ENCODE measurements around the gene MUC12. TPM values are rescaled to one million over a fixed set of nuclear protein-coding genes. Genes with fewer than 3 reads are reported as not detected.
"Not testable (repeated sequence)": the region's sequence is repeated elsewhere in the genome, so short reads cannot be mapped to it uniquely, and the experiment has no call there.

Gene MUC12, protein sequence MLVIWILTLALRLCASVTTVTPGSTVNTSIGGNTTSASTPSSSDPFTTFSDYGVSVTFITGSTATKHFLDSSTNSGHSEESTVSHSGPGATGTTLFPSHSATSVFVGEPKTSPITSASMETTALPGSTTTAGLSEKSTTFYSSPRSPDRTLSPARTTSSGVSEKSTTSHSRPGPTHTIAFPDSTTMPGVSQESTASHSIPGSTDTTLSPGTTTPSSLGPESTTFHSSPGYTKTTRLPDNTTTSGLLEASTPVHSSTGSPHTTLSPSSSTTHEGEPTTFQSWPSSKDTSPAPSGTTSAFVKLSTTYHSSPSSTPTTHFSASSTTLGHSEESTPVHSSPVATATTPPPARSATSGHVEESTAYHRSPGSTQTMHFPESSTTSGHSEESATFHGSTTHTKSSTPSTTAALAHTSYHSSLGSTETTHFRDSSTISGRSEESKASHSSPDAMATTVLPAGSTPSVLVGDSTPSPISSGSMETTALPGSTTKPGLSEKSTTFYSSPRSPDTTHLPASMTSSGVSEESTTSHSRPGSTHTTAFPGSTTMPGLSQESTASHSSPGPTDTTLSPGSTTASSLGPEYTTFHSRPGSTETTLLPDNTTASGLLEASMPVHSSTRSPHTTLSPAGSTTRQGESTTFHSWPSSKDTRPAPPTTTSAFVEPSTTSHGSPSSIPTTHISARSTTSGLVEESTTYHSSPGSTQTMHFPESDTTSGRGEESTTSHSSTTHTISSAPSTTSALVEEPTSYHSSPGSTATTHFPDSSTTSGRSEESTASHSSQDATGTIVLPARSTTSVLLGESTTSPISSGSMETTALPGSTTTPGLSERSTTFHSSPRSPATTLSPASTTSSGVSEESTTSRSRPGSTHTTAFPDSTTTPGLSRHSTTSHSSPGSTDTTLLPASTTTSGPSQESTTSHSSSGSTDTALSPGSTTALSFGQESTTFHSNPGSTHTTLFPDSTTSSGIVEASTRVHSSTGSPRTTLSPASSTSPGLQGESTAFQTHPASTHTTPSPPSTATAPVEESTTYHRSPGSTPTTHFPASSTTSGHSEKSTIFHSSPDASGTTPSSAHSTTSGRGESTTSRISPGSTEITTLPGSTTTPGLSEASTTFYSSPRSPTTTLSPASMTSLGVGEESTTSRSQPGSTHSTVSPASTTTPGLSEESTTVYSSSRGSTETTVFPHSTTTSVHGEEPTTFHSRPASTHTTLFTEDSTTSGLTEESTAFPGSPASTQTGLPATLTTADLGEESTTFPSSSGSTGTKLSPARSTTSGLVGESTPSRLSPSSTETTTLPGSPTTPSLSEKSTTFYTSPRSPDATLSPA (N-terminal part only)
- total RNA-seq (ENCODE audit: low replicate concordance): 0.50 and 1.6 TPM in 2 replicates
- long read RNA-seq, partial matches to known transcripts: 0 of 1 reads
- long read RNA-seq, other reads (novel, unspliced or antisense): 0 of 1 reads

DNA sequence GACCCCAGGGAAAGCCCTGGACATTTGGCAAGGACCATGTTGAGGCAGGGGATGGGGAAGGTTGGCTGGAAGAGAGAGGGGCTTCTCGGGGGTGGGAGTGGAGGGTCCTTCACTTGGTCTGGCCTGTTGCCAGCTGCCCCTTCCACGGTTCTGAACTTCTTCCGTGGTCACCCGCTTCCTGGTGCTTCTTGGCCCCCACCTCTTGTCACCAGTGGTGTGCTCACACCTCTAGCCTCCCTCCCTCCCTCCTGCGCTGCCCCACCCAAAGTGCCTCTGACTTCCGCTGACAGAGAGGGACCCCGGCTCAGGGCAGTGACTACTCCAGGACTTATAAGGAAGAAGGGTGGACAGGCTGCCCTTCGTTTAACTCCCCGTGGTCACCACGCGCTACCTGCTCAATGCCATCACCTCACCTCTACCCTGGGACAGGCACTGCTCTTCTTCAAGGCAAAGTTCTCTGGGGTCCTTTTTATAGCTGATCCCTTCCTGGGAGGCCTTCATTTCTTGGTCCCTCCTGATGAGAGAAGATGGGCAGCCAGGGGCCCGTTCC, at the start of gene MUC12:
MUC12 (plus strand) TSS at position 500 of the 550 bp plus-strand sequence. CDS start 58 bp downstream, outside the sequence.
- Mint-ChIP-seq H3K9me3 (peaks cover 2% of the 10 kb centered on the region), H3K27ac (no peak within 1 kb of the TSS), H3K4me1 (ENCODE audit: unreplicated experiment) (peaks cover 7% of the 10 kb centered on the region), H3K36me3 (no peaks in the 10 kb centered on the region), H3K4me3 (no peak within 1 kb of the TSS), H3K27me3 (peaks cover 82% of the 10 kb centered on the region)
- no peak for DNase-seq (ENCODE audit: extremely low spot score, unreplicated experiment)
- TF ChIP-seq, protein P1, sequence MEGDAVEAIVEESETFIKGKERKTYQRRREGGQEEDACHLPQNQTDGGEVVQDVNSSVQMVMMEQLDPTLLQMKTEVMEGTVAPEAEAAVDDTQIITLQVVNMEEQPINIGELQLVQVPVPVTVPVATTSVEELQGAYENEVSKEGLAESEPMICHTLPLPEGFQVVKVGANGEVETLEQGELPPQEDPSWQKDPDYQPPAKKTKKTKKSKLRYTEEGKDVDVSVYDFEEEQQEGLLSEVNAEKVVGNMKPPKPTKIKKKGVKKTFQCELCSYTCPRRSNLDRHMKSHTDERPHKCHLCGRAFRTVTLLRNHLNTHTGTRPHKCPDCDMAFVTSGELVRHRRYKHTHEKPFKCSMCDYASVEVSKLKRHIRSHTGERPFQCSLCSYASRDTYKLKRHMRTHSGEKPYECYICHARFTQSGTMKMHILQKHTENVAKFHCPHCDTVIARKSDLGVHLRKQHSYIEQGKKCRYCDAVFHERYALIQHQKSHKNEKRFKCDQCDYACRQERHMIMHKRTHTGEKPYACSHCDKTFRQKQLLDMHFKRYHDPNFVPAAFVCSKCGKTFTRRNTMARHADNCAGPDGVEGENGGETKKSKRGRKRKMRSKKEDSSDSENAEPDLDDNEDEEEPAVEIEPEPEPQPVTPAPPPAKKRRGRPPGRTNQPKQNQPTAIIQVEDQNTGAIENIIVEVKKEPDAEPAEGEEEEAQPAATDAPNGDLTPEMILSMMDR (conservative IDR thresholded peaks at IDR 0.05): no peak

DNA sequence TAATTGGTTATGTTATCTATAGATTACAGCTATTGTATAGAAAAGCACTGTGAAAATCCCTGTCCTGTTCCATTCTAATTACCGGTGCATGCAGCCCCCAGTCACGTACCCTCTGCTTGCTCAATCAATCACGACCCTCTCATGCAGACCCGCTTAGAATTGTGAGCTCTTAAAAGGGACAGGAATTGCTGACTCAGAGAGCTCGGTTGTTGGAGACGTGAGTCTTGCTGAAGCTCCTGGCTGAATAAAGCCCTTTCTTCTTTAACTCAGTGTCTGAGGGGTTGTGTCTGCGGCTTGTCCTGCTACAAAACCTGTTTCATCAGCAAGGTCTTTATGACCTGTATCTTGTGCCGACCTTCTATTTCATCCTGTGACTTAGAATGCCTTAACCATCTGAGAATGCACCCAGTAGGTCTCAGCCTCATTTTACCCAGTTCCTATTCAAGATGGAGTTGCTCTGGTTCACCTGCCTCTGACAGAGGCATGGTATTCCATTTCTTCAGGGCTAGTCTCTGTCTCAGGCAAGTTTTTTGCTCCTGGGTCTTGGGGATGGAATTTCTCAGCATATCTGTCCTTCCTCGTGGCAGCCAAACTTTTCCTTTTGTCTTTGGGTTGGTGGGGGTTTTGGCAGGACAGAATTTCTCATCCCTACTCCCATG, 49.5 kb upstream of the MUC12 start:
- H3K9me3 Mint-ChIP-seq; H3K4me1 Mint-ChIP-seq (ENCODE audit: unreplicated experiment); DNase-seq (ENCODE audit: extremely low spot score, unreplicated experiment); H3K27ac Mint-ChIP-seq; H3K4me3 Mint-ChIP-seq; H3K36me3 Mint-ChIP-seq: not testable (repeated sequence)
- H3K27me3 Mint-ChIP-seq: peaks cover 28% of the 10 kb centered on the region

DNA sequence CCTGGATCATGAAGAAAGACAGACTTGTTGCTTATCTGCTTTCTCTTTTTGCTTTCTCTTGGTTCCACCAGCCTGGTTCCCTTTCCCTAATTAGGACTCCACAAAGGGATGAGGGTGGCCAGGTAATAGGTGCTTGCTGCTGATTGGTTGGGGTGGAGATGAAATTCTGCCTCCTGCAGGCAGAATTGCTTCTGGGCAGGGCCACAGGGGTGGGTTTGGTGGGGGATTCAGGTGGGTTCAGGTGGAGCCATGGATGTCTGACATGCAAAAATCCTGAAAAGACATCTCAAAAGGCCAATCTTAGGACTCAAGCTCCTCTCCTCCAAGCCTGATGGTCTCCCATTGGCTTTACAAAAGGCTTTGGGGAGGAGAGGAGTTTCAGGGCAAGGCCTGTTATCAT, 48.3 kb upstream of the MUC12 start:
- TF ChIP-seq, protein P1 (conservative IDR thresholded peaks at IDR 0.05): no peak
- peaks cover 28% of the 10 kb centered on the region for H3K27me3 Mint-ChIP-seq
- no peak overlapping the region for H3K27ac Mint-ChIP-seq
- DNase-seq (ENCODE audit: extremely low spot score, unreplicated experiment): no peak
- no peaks in the 10 kb centered on the region for H3K4me1 Mint-ChIP-seq (ENCODE audit: unreplicated experiment)
- peaks cover 6% of the 10 kb centered on the region for H3K9me3 Mint-ChIP-seq
- no peaks in the 10 kb centered on the region for H3K36me3 Mint-ChIP-seq
- no peak overlapping the region for H3K4me3 Mint-ChIP-seq

DNA sequence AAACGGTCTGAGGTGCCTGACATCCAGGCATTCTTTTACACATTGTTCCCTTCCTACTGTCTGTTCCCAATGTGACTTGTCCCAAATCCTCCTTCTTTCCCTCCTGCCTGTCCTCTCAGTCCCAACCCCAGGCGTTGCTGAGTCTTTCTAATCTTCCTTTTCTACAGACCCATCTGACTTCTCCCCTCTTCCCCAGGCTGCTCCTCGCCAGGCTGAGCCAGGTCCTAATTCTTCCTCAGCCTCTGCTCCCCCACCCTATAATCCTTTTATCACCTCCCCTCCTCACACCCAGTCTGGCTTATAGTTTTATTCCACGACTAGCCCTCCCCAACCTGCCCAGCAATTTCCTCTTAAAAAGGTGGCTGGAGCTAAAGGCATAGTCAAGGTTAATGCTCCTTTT, 45.7 kb upstream of the MUC12 start:
- not testable (repeated sequence) for H3K36me3 Mint-ChIP-seq; H3K9me3 Mint-ChIP-seq; H3K27ac Mint-ChIP-seq; H3K4me3 Mint-ChIP-seq; DNase-seq (ENCODE audit: extremely low spot score, unreplicated experiment); H3K4me1 Mint-ChIP-seq (ENCODE audit: unreplicated experiment)
- H3K27me3 Mint-ChIP-seq: peaks cover 28% of the 10 kb centered on the region

DNA sequence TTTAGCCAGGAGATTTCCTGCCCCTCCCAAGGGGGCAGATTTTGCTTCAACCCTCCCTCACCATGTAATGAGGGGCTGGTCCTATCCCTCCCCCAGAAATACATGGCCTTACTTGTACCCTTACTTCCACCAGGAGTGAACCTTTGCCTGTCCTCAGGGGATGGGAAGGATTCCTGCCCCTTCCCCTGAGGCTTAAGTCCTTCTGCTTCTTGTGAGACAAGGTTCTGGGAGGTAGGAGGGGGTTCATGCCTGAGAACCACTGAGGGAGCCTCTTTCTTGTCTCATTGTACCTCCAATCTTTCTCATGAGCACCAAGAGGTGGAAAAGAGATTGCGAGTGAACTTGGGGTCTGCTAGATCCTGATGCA, 39.6 kb upstream of the MUC12 start:
- TF ChIP-seq, protein P1 (conservative IDR thresholded peaks at IDR 0.05): no peak
- H3K36me3 Mint-ChIP-seq: no peaks in the 10 kb centered on the region
- H3K27me3 Mint-ChIP-seq: no peaks in the 10 kb centered on the region
- H3K4me1 Mint-ChIP-seq (ENCODE audit: unreplicated experiment): no peaks in the 10 kb centered on the region
- peak overlapping the region; percentile 90 for H3K27ac Mint-ChIP-seq
- no peaks in the 10 kb centered on the region for H3K9me3 Mint-ChIP-seq
- no peak for DNase-seq (ENCODE audit: extremely low spot score, unreplicated experiment)
- no peak overlapping the region for H3K4me3 Mint-ChIP-seq
